ENCODE measurements around the gene C7orf33.
A peak's percentile ranks its signal among the peaks of the same experiment; 100 is the strongest.
"Not testable (repeated sequence)": the region's sequence is repeated elsewhere in the genome, so short reads cannot be mapped to it uniquely, and the experiment has no call there.

C7orf33 gene

GRCh38 chr7:148590471-148590870, at the start of gene C7orf33:
Gene C7orf33, plus strand, starts transcription at chr7:148590766. Its CDS starts 160 bp downstream, at chr7:148590926.
- peak; percentile 92 for DNase-seq

- no peak for DNase-seq
Observed at GRCh38 chr7:148541891-148542504, 48.6 kb upstream of the C7orf33 start.

DNA sequence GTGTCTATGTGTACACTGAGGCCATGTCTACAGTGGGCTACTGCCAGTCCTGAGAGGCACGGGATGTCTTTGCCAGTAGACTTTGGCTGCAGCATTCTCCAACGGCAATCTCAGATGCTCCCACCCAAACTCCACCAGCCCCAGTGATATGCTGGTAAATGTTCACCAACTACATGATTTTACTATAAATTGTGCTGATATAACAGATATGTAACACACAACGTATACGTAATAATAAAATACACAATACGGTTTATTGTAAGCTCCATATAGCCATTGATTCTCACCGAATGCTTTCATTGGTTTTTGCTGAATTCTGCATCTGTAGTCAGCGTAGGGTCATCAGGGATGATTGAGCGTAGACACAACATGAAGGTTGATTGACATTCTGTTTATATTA, 47.3 kb upstream of the C7orf33 start:
- DNase-seq: no peak

DNA sequence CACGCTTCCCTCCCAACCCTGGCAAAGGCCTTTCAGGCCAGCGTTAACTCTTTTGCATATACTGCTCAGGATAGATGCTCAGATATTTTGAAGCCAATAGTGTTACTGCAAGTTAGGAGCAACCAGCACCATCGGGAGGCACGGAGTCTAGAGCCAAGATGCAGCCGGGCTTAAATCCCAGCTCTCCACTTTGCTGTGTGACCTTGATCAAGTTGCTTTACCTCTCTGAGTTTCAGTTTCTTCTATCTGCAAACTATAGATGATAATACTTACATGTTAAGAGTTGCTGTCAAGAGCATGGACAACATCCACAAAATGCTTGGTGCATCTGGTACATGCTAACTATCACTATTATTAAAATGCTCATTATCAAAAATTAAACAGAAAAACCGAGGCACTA, 45.4 kb upstream of the C7orf33 start:
- no peak for DNase-seq

DNA sequence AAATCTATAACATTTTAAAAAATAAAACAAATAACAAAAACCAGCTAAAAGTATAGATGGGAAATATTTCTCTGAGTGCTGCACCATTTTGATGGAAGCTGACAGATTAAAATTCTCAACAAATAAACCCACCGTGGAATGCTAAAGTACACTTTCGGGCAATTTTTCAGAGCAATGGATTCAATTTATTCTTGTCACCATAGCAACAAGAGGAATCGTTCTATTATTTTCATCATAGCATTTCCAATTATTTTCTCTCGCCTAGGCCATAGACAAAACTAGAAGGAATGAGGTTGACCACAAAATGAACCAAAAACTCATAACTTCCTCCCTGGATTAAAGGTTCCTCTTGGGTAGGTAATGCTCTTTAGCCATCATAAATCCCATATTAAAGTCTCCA, 44.6 kb upstream of the C7orf33 start:
- no peak for DNase-seq

DNA sequence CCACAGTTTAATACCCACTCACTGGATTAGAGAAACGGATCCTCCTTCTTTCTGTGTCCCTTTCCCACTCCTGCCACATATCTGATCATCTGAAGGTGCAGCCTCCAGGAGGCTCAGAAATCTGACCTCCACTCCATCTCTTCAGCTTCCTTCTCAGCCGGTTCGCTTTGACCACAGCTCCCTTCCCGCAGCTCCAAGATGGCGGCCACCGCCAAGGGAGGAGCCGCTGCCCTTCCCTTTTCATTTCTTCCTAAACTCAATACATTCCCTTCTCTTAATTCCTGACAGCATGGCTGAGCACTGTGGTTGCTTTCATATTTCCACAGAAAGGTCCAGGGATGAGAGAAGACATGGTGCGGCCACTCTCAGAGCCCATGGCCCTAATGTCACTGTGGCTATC, 43.7 kb upstream of the C7orf33 start:
- DNase-seq: no peak

DNA sequence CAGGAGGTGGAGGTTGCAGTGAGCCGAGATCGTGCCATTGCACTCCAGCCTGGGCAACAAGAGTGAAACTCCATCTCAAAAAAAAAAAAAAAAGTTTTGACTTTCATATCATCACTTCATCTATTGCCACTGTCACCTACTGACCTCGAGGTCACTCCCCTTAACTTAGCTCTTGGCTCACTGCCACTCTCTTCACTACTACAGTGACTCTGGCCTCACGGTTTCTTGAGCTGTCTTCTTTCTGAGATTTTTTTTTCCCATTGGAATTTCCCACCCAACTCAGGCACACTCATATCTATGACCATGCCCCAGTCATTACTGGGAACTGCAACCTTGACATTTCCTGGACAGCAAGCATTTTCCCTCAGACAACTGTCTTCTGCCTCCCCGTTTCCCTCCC, 42.6 kb upstream of the C7orf33 start:
- no peak for DNase-seq

- no peak for DNase-seq
Observed at GRCh38 chr7:148553979-148554378, 36.6 kb upstream of the C7orf33 start.

DNA sequence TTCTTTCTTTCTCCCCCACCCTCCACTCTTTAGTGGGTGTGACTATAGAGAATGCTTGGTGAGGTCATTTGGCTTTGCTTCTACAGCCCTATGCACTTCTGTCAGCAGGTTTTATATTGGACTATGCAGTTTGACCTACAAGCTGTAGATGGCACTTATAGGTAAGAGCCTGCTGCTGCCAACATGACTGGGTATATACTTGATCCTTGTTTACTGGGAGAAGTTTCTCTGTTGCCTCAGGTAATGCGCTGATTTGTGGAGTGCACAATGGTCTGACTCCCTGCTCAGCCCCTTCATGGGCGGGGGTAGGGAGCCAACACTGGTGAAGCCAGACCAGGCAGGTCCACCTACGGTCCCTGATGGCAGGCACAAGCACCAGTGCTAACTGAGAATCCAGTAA, 33.7 kb upstream of the C7orf33 start:
- DNase-seq: no peak

GRCh38 chr7:148558914-148559313, 31.7 kb upstream of the C7orf33 start:
- no peak for DNase-seq

DNA sequence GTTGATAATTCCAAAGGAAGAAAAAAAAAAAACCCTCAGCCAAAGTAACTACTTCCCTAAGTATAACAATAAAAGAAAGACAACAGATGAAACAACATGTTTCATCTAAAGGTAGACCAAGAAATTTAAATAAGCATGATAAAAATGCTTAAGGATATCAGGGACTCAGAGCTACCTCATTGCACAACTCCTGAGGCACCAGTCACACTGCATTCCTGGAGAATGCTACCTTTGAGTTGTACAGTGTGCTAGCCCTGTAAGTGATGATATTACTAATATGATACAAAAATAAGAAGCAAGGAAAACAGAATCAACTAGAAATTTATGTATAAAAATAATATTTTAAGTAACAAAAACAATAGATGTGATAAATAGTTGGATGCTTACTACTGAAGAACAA, 29.5 kb upstream of the C7orf33 start:
- DNase-seq: no peak

- no peak for DNase-seq
Observed at GRCh38 chr7:148563583-148564274, 26.8 kb upstream of the C7orf33 start.

DNA sequence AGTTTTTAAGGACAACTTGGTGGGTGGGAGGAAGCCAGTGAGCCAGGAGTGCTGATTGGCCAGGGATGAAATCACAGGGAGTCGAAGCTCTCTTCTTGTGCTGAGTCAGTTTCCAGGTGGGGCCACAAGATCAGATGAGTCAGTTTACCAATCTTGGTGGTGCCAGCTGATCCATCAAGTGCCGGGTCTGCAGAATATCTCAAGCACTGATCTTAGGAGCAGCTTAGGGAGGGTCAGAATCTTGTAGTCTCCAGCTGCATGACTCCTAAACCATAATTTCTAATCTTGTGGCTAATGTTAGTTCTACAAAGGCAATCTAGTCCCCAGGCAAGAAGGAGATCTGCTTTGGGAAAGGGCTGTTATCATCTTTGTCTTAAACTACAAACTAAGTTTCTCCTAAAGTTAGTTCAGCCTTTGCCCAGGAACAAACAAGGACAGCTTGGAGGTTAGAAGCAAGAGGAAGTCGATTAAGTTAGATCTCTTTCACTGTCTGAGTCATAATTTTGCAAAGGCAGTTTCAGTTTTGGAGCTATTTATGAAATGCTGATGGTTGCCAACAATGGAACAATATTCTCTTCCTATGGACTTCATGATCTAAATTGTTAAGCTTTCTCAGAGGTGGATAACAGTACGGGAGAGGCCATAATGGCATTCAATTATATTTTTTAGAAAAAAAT, 26.2 kb upstream of the C7orf33 start:
- DNase-seq: not testable (repeated sequence)

DNA sequence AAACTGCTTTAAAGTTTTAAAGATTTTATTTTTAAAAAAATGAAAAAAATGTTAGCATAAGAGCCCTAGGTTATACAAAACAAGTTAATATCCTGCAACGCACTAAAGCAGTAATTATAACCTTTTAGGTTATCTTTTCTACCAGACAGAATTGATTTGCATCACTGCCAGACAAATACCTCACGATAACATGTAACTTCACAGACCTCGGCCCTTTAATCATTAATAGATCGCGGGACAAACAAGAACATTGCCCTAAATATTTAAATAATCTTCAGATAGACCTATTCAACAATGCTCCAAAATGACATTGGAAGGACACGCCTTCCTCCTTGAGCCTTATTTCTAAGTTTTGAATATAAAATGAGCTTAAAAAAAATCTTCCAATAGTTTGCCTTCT, 23.8 kb upstream of the C7orf33 start:
- DNase-seq: no peak

DNA sequence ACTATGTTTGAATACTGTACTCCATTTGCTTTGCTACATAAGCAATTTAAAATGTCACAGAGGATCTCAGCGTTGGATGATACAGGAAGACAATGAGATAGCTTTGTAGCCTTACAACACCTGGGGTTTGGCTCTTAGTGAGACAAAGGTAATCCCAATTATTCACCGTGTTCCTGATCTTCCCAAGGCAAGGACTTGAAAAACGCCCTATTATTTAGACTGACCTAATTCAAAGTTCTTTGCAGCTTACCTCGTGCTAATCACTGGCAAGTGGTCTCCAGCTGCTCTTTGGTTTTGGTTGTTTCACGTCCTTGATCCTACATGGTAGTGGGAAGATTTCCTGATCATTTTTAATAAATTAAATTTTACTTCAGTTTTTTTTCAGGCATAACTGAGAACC, 23.0 kb upstream of the C7orf33 start:
- DNase-seq: peak; percentile 19

DNA sequence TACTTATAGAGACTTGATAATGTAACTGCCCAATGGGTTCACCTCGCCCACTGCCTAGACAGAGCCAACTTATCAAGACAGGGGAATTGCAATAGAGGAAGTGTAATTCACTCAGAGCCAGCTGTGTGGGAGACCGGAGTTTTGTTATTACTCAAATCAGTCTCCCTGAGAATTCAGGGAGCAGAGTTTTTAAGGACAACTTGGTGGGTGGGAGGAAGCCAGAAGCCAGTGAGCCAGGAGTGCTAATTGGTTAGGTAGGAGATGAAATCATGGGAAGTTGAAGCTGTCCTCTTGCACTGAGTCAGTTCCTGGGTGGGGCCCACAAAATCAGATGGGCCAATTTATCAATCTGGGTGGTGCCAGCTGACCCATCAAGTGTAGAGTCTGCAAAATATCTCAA, 20.1 kb upstream of the C7orf33 start:
- no peak for DNase-seq

DNA sequence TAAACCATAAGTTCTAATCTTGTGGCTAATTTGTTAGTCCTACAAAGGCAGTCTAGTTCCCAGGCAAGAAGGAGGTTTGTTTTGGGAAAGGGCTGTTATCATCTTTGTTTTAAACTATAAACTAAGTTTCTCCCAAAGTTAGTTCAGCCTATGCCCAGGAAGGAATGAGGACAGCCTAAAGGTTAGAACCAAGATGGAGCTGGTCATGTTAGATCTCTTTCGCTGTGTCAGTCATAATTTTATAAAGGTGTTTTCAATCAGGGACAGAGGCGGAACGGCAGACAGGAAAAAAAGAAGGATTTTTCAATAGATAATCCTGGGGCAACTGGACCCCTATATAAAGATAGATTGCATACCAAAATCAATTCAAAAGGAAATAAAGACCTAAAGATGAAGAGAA, 19.6 kb upstream of the C7orf33 start:
- DNase-seq: not testable (repeated sequence)

- DNase-seq: no peak
Observed at GRCh38 chr7:148571381-148571780, 19.2 kb upstream of the C7orf33 start.

DNA sequence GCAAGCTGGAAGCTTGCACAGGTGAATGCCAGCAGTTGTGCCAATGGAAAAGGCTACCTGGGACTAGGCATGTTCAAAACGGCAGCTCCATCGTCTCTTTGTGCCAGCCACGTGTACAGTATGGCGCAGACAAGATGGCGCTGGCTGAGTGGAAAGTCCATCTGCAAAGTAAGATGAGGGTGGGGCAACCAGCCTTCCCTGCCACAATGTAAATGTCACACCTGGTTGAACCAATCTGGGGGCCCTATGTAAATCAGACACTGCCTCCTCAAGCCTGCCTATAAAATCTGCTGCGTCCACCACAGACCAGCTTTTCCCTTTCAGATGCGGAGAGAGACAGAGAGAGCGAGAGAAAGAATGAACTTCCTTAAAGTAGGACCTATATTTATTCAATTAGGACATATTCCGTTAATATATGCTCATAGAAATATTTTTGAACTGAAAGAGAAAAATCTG, 18.5 kb upstream of the C7orf33 start:
- DNase-seq: no peak

GRCh38 chr7:148573581-148573980, 17.0 kb upstream of the C7orf33 start:
- DNase-seq: not testable (repeated sequence)

GRCh38 chr7:148575640-148576411, 14.7 kb upstream of the C7orf33 start:
- DNase-seq: no peak

DNA sequence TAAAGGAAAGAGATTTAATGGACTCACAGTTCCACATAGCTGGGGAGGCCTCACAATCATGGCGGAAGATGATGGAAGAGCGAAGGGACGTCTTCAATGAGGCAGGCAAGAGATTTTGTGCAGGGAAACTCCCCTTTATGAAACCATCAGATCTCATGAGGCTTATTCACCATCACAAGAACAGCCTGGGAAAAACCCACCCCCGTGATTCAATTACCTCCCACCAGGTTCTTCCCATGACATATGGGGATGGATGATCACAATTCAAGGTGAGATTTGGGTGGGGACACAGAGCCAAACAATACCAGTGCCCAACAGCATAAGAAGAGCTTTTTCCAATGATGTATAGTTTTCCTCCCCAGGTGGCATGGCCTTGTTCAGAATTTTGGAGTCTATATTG, 11.2 kb upstream of the C7orf33 start:
- no peak for DNase-seq

GRCh38 chr7:148580446-148580845, 10.1 kb upstream of the C7orf33 start:
- DNase-seq: no peak

Data from NCI-H524 treated with DMSO at 0.1 percent for 48 hours (cell line).